ENCODE results near the gene STK26.
A peak's percentile ranks its signal among the peaks of the same experiment; 100 is the strongest.

STK26 gene

GRCh38 chrX:132071254-132071653 lies 48.2 kb downstream of the STK26 start:
- Mint-ChIP-seq H3K27ac (peak overlapping the region; percentile 19 to 71 (median 45)), H3K4me3 (no peak overlapping the region), H3K4me1 (peaks cover 4% of the 10 kb centered on the region), H3K9me3 (no peaks in the 10 kb centered on the region), H3K27me3 (ENCODE audit: low read depth) (no peaks in the 10 kb centered on the region), H3K36me3 (ENCODE audit: low read depth) (peaks cover 28% of the 10 kb centered on the region)
- peak; percentile 47 to 57 (median 50) for TF ChIP-seq CTCF (IDR thresholded peaks at IDR 0.05; ENCODE audit: unreplicated experiment in 3 of 3)

GRCh38 chrX:132077414-132077813 lies 54.3 kb downstream of the STK26 start:
- H3K27me3 Mint-ChIP-seq (ENCODE audit: low read depth), result no peaks in the 10 kb centered on the region
- no peaks in the 10 kb centered on the region for H3K4me1 Mint-ChIP-seq
- H3K27ac Mint-ChIP-seq, result no peak overlapping the region
- H3K4me3 Mint-ChIP-seq, result no peak overlapping the region
- no peaks in the 10 kb centered on the region for H3K9me3 Mint-ChIP-seq
- peaks cover 21% of the 10 kb centered on the region for H3K36me3 Mint-ChIP-seq (ENCODE audit: low read depth)
- no peak for TF ChIP-seq CTCF (IDR thresholded peaks at IDR 0.05; ENCODE audit: unreplicated experiment in 3 of 3)

- Mint-ChIP-seq H3K27me3 (ENCODE audit: low read depth) (no peaks in the 10 kb centered on the region), H3K36me3 (ENCODE audit: low read depth) (peaks cover 18% of the 10 kb centered on the region), H3K9me3 (no peaks in the 10 kb centered on the region), H3K4me3 (no peak overlapping the region), H3K27ac (no peak overlapping the region), H3K4me1 (no peaks in the 10 kb centered on the region)
- TF ChIP-seq CTCF (IDR thresholded peaks at IDR 0.05; ENCODE audit: unreplicated experiment in 3 of 3), result no peak
Measured at GRCh38 chrX:132077912-132078311, 54.8 kb downstream of the STK26 start.

- no peak overlapping the region for H3K4me3 Mint-ChIP-seq
- H3K4me1 Mint-ChIP-seq, result no peaks in the 10 kb centered on the region
- TF ChIP-seq CTCF (IDR thresholded peaks at IDR 0.05; ENCODE audit: unreplicated experiment in 3 of 3), result no peak
- H3K27ac Mint-ChIP-seq, result no peak overlapping the region
- H3K9me3 Mint-ChIP-seq, result no peaks in the 10 kb centered on the region
- H3K36me3 Mint-ChIP-seq (ENCODE audit: low read depth), result no peaks in the 10 kb centered on the region
- H3K27me3 Mint-ChIP-seq (ENCODE audit: low read depth), result peaks cover 5% of the 10 kb centered on the region
Measured at GRCh38 chrX:132085786-132086185, 62.7 kb downstream of the STK26 start.

- H3K9me3 Mint-ChIP-seq, result no peaks in the 10 kb centered on the region
- no peak overlapping the region for H3K27ac Mint-ChIP-seq
- no peaks in the 10 kb centered on the region for H3K36me3 Mint-ChIP-seq (ENCODE audit: low read depth)
- H3K27me3 Mint-ChIP-seq (ENCODE audit: low read depth), result peaks cover 5% of the 10 kb centered on the region
- TF ChIP-seq CTCF (IDR thresholded peaks at IDR 0.05; ENCODE audit: unreplicated experiment in 3 of 3), result no peak
- H3K4me1 Mint-ChIP-seq, result no peaks in the 10 kb centered on the region
- no peak overlapping the region for H3K4me3 Mint-ChIP-seq
Measured at GRCh38 chrX:132086672-132087071, 63.6 kb downstream of the STK26 start.

- TF ChIP-seq CTCF (IDR thresholded peaks at IDR 0.05; ENCODE audit: unreplicated experiment in 3 of 3), result no peak
- Mint-ChIP-seq H3K27ac (no peak overlapping the region), H3K9me3 (no peaks in the 10 kb centered on the region), H3K4me3 (no peak overlapping the region), H3K27me3 (ENCODE audit: low read depth) (peaks cover 5% of the 10 kb centered on the region), H3K4me1 (peaks cover 14% of the 10 kb centered on the region), H3K36me3 (ENCODE audit: low read depth) (no peaks in the 10 kb centered on the region)
Measured at GRCh38 chrX:132088864-132089263, 65.8 kb downstream of the STK26 start.

Data from nephron (organoid).